Measurements from ENCODE around the gene FABP3. TPM values are rescaled to one million over a fixed set of nuclear protein-coding genes. Genes with fewer than 3 reads are reported as not detected.

FABP3 gene
- total and polyA plus RNA-seq, 2 of the 8 experiments (the other 6 are each of a cell fraction or from before 2014, with no cell fraction given) = 34.8 to 43.9 TPM

DNA sequence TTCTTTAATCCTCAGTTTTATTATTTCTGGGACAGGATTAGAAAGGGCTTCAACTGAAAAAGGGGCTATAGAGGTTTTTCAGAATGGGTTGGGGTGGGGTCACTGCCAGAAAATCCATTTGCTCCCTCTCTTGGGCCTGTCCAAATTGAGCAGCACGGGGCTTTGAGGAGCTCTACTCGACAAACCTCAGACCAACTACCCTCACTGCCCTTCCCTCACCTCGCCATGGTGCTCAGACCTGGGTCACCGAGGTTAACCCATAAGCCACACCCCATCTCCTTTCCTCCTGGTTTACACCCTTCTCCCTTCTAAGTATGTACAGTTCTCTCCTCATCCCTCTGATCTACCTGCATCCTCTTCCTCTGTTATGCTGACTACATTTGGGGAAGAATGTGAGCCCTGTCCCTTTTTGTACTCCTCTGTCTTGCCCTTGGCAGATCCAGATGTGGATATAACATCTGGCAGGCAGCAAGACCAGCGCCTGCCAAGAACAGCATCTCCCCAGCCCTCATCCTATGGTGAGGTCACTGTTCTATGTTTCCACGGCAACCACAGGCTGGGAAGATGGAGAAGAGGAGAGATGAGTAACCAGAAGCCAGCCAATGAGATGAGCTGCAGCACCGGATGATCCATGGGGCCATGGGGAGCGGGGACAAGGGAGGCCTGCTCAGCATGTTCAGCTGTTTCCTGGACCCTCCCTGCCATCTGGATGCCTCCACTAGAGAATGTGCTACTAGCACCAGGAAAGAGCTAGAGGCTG lies 3.7 kb upstream of the FABP3 start (continued):
- TF ChIP-seq CHD7 (IDR thresholded peaks at IDR 0.05; ENCODE audit: insufficient replicate concordance, low read length) (no peak), GABPA (IDR thresholded peaks at IDR 0.05; ENCODE audit: borderline replicate concordance, insufficient read depth, low read length) (no peak), ATF3 (IDR thresholded peaks at IDR 0.05; ENCODE audit: insufficient read depth, low read depth, low read length) (no peak)

All from H1 (cell line).